HFFc6 (cell line): ENCODE data around the gene CELSR1. TPM values are rescaled to one million over a fixed set of nuclear protein-coding genes. Genes with fewer than 3 reads are reported as not detected.

ENCODE experiments used
- DNase-seq: peaks from one replicate; pipeline ENCODE4 v3.0.0-alpha.2; 2018
- H3K27ac Mint-ChIP-seq: 2 replicates; pipeline ENCODE4 v1.8.0; 2020; ENCODE audit warnings: mild to moderate bottlenecking, mixed read lengths
- H3K27me3 Mint-ChIP-seq: 2 replicates; pipeline ENCODE4 v1.8.0; 2021; ENCODE audit warnings: mild to moderate bottlenecking, moderate library complexity, mixed read lengths; ENCODE audit not compliant: insufficient read depth
- H3K36me3 Mint-ChIP-seq: 2 replicates; pipeline ENCODE4 v1.8.0; 2021; ENCODE audit warnings: low read depth, mixed read lengths
- H3K4me1 Mint-ChIP-seq: 2 replicates; pipeline ENCODE4 v1.8.0; 2020; ENCODE audit warnings: low read depth, mixed read lengths
- H3K4me3 Mint-ChIP-seq: 2 replicates; pipeline ENCODE4 v1.8.0; 2020; ENCODE audit warnings: mild to moderate bottlenecking, moderate library complexity, mixed read lengths
- H3K9me3 Mint-ChIP-seq: 2 replicates; pipeline ENCODE4 v1.8.0; 2020; ENCODE audit warnings: mild to moderate bottlenecking, mixed read lengths
- CTCF ChIP-seq: fragments of 200-600 bp; sonication (generic); IDR thresholded peaks from 2 replicates; pipeline ENCODE4 v1.5.0; 2021; ENCODE audit warnings: antibody characterized with exemption, mild to moderate bottlenecking
- total RNA-seq, 6 experiments: library from RNA; stranded (reverse); fragmentation: NEBNext Ultra II Directional; extraction: Animal tissue kit (Norgen Biotek cat#: 25700); gene quantifications; 2 replicates in 1 of 6; 3 replicates in 5 of 6; pipeline ENCODE4 v1.2.3, GENCODE V29; 2021

CELSR1 gene
- total RNA-seq, 6 experiments from 2014 or later = 4.7 to 8.2 (median 6.5) TPM

DNA sequence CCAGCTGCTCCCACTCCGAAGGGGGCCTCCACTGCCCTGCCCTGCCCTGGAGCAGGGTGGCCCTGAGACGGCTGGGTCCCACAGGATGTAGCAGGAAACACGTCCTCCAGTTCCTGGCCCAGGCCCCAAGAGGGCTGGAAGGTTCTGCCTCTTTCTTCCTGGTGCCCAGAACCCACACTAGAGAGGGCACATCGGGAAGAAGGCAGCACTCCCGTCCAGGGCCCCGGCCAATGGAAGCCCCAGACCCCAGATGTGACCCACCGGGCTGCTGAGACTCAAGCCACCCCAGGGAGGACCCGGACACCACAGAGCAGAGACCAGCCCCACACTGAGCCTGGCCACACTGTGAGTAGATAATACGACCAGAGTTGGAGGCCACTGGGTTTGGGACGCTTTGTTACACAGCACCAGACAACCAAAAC lies 71.2 kb downstream of the CELSR1 start:
- no peak for TF ChIP-seq CTCF

GRCh38 chr22:46465793-46466192 lies 71.6 kb downstream of the CELSR1 start:
- no peak overlapping the region for H3K27ac Mint-ChIP-seq
- DNase-seq = no peak
- peaks cover 8% of the 10 kb centered on the region for H3K27me3 Mint-ChIP-seq
- no peaks in the 10 kb centered on the region for H3K36me3 Mint-ChIP-seq
- H3K4me1 Mint-ChIP-seq = peaks cover 13% of the 10 kb centered on the region
- no peak for TF ChIP-seq CTCF
- no peak overlapping the region for H3K4me3 Mint-ChIP-seq
- peaks cover 14% of the 10 kb centered on the region; the same call in 1 of the 2 replicates for H3K9me3 Mint-ChIP-seq

More for the DNA sequence above, 71.2 kb downstream of the CELSR1 start:
- Mint-ChIP-seq H3K27me3 (peaks cover 8% of the 10 kb centered on the region), H3K4me3 (no peak overlapping the region), H3K27ac (no peak overlapping the region), H3K36me3 (no peaks in the 10 kb centered on the region), H3K9me3 (peaks cover 14% of the 10 kb centered on the region; the same call in 1 of the 2 replicates), H3K4me1 (peaks cover 13% of the 10 kb centered on the region)
- no peak for DNase-seq

DNA sequence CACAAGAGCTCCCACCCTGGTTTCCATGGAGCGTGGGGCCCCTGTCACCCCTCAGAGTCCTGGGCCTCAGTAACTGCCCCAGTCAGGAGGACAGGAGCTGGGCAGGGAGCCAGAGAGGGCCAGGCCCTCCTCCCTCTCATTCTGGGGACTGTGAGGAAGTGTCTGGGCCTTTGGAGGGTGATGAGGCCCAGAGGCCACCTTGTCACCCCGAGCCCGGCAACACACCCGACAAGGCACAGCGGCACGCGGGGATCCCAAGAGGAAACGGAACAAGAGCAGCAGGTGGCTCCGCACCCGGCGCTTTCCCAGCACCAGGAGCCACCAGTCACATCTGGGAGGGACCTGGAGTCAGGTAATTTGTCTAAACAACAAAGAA lies 72.1 kb downstream of the CELSR1 start:
- no peaks in the 10 kb centered on the region for H3K36me3 Mint-ChIP-seq
- H3K27ac Mint-ChIP-seq = no peak overlapping the region
- H3K27me3 Mint-ChIP-seq = peaks cover 8% of the 10 kb centered on the region
- peaks cover 14% of the 10 kb centered on the region; the same call in 1 of the 2 replicates for H3K9me3 Mint-ChIP-seq
- no peak overlapping the region for H3K4me3 Mint-ChIP-seq
- no peak for TF ChIP-seq CTCF
- DNase-seq = no peak
- H3K4me1 Mint-ChIP-seq = peaks cover 13% of the 10 kb centered on the region

- no peaks in the 10 kb centered on the region for H3K36me3 Mint-ChIP-seq
- H3K9me3 Mint-ChIP-seq = peaks cover 14% of the 10 kb centered on the region; the same call in 1 of the 2 replicates
- no peak overlapping the region for H3K4me3 Mint-ChIP-seq
- TF ChIP-seq CTCF = no peak
- H3K4me1 Mint-ChIP-seq = peaks cover 13% of the 10 kb centered on the region
- H3K27ac Mint-ChIP-seq = no peak overlapping the region
- no peak for DNase-seq
- peaks cover 9% of the 10 kb centered on the region for H3K27me3 Mint-ChIP-seq
Observed at GRCh38 chr22:46464701-46465344, 72.6 kb downstream of the CELSR1 start.

DNA sequence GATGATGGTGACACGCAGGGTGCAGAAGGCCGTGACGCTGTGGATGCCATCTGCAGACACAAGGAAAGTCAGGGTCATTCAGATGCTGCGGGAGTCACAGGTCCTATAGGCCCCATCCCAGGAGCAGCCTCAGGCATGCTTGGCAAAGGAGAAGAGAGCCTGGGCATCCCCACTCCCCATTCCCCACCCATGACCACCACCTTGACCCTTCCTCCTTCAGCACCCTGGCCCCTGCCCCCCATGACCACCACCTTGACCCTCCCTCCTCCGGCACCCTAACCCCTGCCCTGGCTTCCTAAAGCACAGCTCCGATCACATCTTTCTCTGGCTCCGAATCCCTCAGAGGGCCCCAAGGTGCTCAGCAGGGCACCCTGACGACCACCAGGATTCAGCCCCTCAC lies 73.1 kb downstream of the CELSR1 start:
- no peak for TF ChIP-seq CTCF
- H3K27me3 Mint-ChIP-seq = peaks cover 9% of the 10 kb centered on the region
- H3K4me1 Mint-ChIP-seq = peaks cover 13% of the 10 kb centered on the region
- DNase-seq = no peak
- no peak overlapping the region for H3K27ac Mint-ChIP-seq
- H3K4me3 Mint-ChIP-seq = no peak overlapping the region
- H3K9me3 Mint-ChIP-seq = peaks cover 9% of the 10 kb centered on the region; the same call in 1 of the 2 replicates
- H3K36me3 Mint-ChIP-seq = no peaks in the 10 kb centered on the region
